Inflammatory macrophage treated with lipopolysaccharide for 4 hours (primary cell): ENCODE measurements around the gene TBC1D23.
"Not testable (repeated sequence)": the region's sequence is repeated elsewhere in the genome, so short reads cannot be mapped to it uniquely, and the experiment has no call there.

Source experiments
- DNase-seq: peaks from one replicate; pipeline ENCODE4 v3.0.0-alpha.2; 2020

The TBC1D23 gene

GRCh38 chr3:100310355-100310965, 49.7 kb downstream of the TBC1D23 start:
- no peak for DNase-seq

DNA sequence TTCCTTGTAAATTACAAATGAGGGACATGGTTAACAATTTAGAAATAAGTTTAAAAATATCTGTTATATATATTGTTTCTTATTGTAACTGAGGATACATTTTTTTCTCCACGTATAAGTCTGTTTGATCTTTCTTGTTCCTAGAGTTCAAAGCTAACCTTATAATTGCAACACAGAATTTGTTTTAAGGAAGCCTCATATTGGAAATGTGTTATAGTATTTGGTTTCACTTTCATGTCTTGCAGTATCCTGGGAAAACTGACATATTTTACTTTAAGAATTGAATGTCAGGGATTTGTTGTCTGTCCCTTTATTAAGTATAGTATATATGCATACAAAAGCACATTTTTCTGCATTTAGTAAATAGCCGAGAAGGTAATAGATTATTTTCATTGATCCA, 50.2 kb downstream of the TBC1D23 start:
- no peak for DNase-seq

GRCh38 chr3:100316641-100317069, 55.9 kb downstream of the TBC1D23 start:
- peak; percentile 65 for DNase-seq

DNA sequence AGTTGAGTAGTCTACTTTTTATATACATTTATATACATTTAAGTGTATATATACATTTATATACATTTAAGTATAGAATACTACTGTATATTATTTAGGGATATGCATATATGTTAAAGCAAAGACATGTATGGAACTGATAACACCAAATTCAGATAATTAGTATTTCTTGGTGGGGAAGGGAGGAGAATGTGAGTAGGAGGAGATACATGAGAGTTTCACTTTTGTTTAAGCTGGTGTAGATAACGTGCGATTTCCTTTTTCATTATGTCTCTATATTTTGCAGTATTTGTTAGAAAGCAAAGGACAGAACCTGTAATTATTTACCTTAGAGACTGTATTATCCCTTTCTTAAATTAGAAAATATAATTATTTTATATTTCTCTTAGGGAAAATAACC, 57.1 kb downstream of the TBC1D23 start:
- DNase-seq, result peak; percentile 26

DNA sequence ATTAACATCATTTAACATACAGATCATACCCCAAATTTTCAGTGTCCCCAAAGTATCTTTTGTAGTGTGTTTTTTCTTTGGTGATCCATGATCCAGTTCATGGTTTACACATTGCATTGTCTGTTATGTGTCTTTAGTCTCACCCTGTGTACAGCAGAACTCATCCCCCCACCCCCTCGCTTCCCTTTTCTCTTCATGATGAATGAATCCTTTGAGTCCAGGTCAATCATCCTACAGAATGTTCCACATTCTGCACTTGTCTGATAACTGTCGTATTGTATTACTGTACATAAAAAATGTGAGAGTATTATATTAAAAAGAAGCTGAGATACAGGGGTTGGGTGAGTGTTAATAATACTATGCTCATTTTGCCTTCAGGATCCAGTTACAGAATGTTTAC, 59.2 kb downstream of the TBC1D23 start:
- no peak for DNase-seq

GRCh38 chr3:100324044-100324443, 63.3 kb downstream of the TBC1D23 start:
- DNase-seq, result no peak

DNA sequence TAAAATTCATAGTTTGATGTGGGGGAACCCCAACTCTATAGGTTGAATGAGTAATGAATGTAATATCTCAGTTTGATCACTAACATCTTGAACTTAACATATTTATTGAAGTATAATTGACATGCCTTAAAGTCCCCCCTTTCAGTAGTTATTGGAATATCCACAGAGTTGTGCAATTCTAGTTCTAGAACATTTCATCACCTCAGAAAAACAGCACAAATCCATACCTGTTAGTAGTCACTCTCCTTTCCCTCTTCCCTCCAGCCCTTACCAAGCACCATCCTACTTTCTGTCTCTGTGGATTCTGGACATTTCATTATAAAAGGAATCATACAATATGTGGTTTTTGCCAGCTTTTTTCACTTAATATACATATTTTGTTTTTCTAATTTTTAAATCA, 65.0 kb downstream of the TBC1D23 start:
- DNase-seq, result no peak

GRCh38 chr3:100327377-100327776, 66.6 kb downstream of the TBC1D23 start:
- DNase-seq, result not testable (repeated sequence)

DNA sequence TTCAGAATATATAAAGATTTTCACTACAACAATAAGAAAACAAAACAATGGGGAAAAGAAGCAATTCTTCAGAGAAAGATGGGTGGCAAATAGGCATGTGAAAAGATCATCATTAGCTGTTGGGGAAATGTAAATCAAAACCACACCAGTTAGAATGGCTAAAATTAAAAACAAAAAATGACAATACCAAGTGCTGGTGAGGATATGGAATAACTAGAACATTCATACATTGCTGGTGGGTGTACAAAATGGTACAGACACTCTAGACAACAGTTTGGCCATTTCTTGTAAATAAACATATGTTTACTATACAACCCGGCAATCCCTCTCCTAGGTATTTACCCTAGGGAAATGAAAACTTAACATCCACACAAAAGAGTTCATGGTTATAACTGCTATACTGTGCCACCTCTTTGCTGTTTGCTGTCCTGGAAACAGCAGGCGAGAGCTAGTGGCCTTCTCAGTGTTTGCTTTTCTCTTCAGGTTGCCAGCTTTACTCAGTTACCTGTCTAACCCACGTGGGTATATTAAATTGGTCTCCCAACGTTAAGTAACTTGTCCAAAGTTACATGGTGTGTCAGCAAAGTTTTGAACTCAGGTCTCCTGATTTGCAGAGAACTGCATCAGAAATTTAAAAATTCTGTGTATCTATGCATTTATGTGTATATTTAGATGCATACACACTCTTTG, 69.2 kb downstream of the TBC1D23 start:
- no peak for DNase-seq

- no peak for DNase-seq
Observed at GRCh38 chr3:100330651-100331050, 69.9 kb downstream of the TBC1D23 start.

- DNase-seq, result no peak
Observed at GRCh38 chr3:100331660-100332059, 70.9 kb downstream of the TBC1D23 start.

DNA sequence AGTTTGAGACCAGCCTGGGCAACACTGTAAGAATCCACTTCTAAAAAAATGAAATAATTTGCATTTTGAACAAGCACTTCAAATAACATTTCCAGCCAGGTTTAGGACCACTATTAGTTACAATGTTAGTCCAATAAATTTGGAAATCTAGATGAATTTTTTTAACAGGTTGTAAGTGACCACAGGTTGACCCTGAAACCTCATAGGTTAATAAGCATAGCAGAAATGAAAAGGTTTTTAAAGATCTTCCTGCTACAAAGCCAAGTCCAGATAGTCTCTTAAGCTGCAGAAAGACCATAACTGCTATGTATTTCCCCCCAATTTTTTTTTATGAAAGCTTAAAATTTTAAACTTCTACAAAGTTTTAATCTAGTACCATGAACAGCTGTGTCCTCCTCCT, 72.3 kb downstream of the TBC1D23 start:
- no peak for DNase-seq

DNA sequence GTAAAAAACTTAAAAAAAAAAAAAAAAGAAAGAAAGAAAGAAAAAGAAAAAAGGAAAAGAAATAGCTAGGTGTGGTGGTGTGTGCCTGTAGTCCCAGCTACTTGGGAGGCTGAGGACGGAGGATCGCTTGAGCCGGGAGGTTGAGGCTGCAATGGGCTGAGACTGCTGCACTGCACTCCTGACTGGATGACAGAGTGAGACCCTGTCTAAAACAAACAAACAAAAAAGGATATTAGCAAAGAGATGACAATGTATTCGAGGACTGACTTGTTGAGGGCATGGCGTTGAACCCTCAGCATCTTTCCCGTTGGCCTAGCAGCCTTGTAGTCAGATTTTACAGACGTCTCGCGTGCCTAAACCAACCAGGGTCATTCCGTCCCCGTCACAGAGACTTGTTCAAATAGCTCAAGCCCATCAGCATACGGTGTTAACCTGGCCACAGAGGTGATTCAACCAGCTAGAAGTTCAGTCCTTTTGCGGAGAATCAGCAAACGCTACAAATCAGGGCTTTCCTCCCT, 73.2 kb downstream of the TBC1D23 start:
- no peak for DNase-seq

DNA sequence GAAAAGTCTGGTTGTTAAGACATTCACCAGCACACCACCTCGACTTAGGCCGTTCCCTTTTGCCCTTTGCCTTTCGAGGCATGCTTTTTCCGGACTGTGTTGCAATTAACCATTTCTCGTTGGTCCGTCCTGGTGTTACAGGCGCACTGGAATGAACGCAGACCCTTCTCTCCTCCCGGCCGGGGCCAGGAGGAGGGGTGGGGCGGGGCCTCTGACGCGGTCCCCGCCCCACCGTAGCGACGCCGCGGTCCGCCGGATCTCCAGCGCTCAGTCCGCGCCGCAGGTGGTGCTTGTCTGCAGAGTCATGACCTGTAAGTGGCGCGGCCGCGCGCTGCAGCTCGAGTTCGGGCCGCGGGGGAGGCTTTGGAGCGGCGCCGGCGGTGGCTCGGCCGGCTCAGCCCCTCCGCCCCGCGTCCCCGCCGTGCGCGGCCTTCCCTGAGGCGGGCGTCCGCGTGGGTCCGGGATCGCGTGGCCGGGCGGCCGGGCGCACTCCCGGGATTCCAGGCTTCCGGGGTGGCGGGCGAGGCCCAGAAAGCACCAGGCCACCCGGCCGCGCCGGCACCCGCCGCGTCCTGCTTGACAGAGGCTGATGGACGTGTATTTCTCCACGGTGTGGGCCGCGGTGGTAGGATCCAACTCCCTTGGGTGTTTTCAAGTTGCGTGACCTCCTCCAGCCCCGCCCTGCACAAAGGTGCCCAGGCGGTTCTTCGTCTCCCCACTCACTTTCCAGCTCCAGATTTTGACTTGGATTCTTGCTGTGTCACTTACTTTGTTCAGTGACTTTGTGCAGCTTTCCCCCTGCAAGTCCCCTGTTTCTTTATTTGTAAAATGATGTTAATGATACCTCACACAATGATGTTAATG, 73.9 kb downstream of the TBC1D23 start, which contains the start of gene NIT2:
Gene NIT2 (plus strand): TSS at position 270 of the 864 bp plus-strand sequence. CDS start 35 bp downstream, at position 305.
- DNase-seq, result peak; percentile 69

DNA sequence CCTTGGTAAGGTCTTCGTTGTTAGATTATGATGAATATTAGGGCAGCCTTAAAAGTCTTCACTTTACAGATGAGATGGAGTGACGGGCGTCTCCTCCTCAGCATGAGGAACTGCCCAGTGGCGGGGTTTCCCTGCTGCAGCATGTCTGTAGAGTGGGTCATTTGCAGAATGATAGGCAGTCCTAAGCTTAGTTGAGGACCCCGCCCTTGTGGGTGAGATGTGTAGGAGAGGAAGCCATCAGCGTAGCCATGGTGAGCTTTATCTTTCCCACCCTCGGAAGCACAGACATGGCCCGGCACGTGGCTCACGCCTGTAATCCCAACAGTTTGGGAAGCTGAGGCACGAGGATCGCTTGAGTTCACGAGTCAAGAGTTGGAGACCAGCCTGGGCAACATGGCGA, 74.6 kb downstream of the TBC1D23 start:
- peak; percentile 72 for DNase-seq

- not testable (repeated sequence) for DNase-seq
Observed at GRCh38 chr3:100336229-100336628, 75.4 kb downstream of the TBC1D23 start.

- DNase-seq, result no peak
Observed at GRCh38 chr3:100338911-100339310, 78.1 kb downstream of the TBC1D23 start.

GRCh38 chr3:100339786-100340185, 79.0 kb downstream of the TBC1D23 start:
- no peak for DNase-seq

GRCh38 chr3:100340527-100340926, 79.7 kb downstream of the TBC1D23 start:
- no peak for DNase-seq

- no peak for DNase-seq
Observed at GRCh38 chr3:100348727-100349126, 87.9 kb downstream of the TBC1D23 start.

GRCh38 chr3:100351770-100352169, 91.0 kb downstream of the TBC1D23 start:
- not testable (repeated sequence) for DNase-seq

GRCh38 chr3:100352296-100353231, 91.8 kb downstream of the TBC1D23 start:
- no peak for DNase-seq
